Uterus (tissue), 2 donors: ENCODE data around the gene PASK.

Experiments used
- POLR2A ChIP-seq, 2 donors: fragments of 450-650 bp; IDR thresholded peaks; one replicate each; pipeline ENCODE4 v1.6.1; 2016; ENCODE audit warnings: antibody characterized with exemption in 2 of 2, mild to moderate bottlenecking in 1 of 2, moderate library complexity in 1 of 2
- TF ChIP-seq, protein P1 (sequence below), 4 experiments: fragments of 200-600 bp in 2 of 4; fragments of 450-650 bp in 2 of 4; sonication (generic) in 2 of 4; IDR thresholded peaks; one replicate each; pipeline ENCODE4 v1.5.1; 2016 to 2019; ENCODE audit warnings: antibody characterized with exemption in 4 of 4, mild to moderate bottlenecking in 2 of 4, moderate library complexity in 1 of 4

DNA sequence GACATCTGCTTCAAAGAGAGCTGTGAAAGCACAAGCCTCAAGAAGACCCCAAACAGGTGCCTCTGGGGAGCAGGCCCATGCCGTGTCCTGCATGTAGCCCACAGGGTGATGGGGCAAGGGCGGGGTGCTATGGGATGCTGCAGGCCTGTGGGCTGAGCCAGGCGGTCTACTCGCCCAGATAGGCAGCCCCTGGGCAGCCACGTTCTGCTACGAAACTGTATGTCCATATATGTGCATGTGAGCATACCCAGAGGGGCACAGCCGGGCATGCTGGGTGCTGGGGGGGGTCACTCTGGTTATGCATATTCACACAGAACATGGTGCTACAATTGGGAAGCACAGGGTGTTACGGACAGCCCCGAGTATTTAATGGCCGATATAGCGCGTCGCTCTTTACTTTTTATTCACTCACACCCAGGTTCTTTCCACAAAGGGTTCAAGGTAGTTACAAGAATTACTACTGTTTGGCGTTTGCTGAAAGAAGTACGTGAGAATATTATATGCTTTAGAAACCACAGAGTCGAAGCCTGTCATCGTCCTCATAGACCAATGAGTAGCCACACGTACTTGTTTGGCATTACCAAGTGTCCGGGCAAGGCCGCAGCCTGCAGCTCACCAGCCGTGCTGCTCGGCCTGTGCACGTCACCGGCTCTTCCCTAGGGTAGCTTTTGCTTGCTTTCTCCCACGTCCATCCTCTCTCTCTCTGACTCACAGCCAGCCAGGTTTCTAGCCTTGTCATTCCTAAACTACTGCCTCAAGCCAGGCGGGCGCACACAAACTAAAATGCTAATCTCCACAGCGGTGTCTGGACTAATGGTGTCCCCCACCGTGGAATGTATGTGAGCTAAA lies 61.6 kb downstream of the PASK start:
- TF ChIP-seq, protein P1, sequence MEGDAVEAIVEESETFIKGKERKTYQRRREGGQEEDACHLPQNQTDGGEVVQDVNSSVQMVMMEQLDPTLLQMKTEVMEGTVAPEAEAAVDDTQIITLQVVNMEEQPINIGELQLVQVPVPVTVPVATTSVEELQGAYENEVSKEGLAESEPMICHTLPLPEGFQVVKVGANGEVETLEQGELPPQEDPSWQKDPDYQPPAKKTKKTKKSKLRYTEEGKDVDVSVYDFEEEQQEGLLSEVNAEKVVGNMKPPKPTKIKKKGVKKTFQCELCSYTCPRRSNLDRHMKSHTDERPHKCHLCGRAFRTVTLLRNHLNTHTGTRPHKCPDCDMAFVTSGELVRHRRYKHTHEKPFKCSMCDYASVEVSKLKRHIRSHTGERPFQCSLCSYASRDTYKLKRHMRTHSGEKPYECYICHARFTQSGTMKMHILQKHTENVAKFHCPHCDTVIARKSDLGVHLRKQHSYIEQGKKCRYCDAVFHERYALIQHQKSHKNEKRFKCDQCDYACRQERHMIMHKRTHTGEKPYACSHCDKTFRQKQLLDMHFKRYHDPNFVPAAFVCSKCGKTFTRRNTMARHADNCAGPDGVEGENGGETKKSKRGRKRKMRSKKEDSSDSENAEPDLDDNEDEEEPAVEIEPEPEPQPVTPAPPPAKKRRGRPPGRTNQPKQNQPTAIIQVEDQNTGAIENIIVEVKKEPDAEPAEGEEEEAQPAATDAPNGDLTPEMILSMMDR (IDR thresholded peaks at IDR 0.05) = no peak
- TF ChIP-seq POLR2A (IDR thresholded peaks at IDR 0.05) = no peak
